Nephron (organoid): ENCODE results near the gene GREB1.

Experiments used
- H3K27ac Mint-ChIP-seq, 3 experiments: 2 replicates each; pipeline ENCODE4 v1.8.0; 2020; ENCODE audit warnings: mixed read lengths in 3 of 3, mild to moderate bottlenecking in 2 of 3, moderate library complexity in 1 of 3
- H3K27me3 Mint-ChIP-seq: 2 replicates; pipeline ENCODE4 v1.8.0; 2021; ENCODE audit warnings: low read depth, mild to moderate bottlenecking, moderate library complexity, mixed read lengths
- H3K36me3 Mint-ChIP-seq: 2 replicates; pipeline ENCODE4 v1.8.0; 2020; ENCODE audit warnings: low read depth, mixed read lengths
- H3K4me1 Mint-ChIP-seq: 2 replicates; pipeline ENCODE4 v1.8.0; 2020; ENCODE audit warnings: mixed read lengths
- H3K4me3 Mint-ChIP-seq, 3 experiments: 2 replicates each; pipeline ENCODE4 v1.8.0; 2020; ENCODE audit warnings: mild to moderate bottlenecking in 3 of 3, mixed read lengths in 3 of 3, moderate library complexity in 2 of 3
- H3K9me3 Mint-ChIP-seq: 2 replicates; pipeline ENCODE4 v1.8.0; 2020; ENCODE audit warnings: mixed read lengths
- CTCF ChIP-seq, 3 experiments: fragments of 200-600 bp; sonication (generic); IDR thresholded peaks; one replicate each; pipeline ENCODE4 v1.5.0; 2021; ENCODE audit warnings: antibody characterized with exemption in 3 of 3; ENCODE audit not compliant: unreplicated experiment in 3 of 3

The GREB1 gene

GRCh38 chr2:11520092-11520693 is 13.7 kb upstream of the GREB1 start:
- no peak overlapping the region for H3K4me3 Mint-ChIP-seq
- H3K36me3 Mint-ChIP-seq = peaks cover 16% of the 10 kb centered on the region
- no peaks in the 10 kb centered on the region for H3K4me1 Mint-ChIP-seq
- no peak overlapping the region for H3K27ac Mint-ChIP-seq
- no peak for TF ChIP-seq CTCF (IDR thresholded peaks at IDR 0.05; ENCODE audit: unreplicated experiment in 3 of 3)
- no peaks in the 10 kb centered on the region for H3K27me3 Mint-ChIP-seq
- H3K9me3 Mint-ChIP-seq = peaks cover 4% of the 10 kb centered on the region

- H3K27me3 Mint-ChIP-seq = no peaks in the 10 kb centered on the region
- peaks cover 24% of the 10 kb centered on the region for H3K36me3 Mint-ChIP-seq
- H3K9me3 Mint-ChIP-seq = peaks cover 5% of the 10 kb centered on the region
- no peak for TF ChIP-seq CTCF (IDR thresholded peaks at IDR 0.05; ENCODE audit: unreplicated experiment in 3 of 3)
- no peaks in the 10 kb centered on the region for H3K4me1 Mint-ChIP-seq
- H3K27ac Mint-ChIP-seq = no peak overlapping the region
- H3K4me3 Mint-ChIP-seq = no peak overlapping the region
Measured at GRCh38 chr2:11521775-11522174, 12.1 kb upstream of the GREB1 start.

- H3K27ac Mint-ChIP-seq = no peak overlapping the region
- H3K4me3 Mint-ChIP-seq = no peak overlapping the region
- H3K36me3 Mint-ChIP-seq = peaks cover 18% of the 10 kb centered on the region
- no peak for TF ChIP-seq CTCF (IDR thresholded peaks at IDR 0.05; ENCODE audit: unreplicated experiment in 3 of 3)
- H3K9me3 Mint-ChIP-seq = peaks cover 7% of the 10 kb centered on the region
- no peaks in the 10 kb centered on the region for H3K4me1 Mint-ChIP-seq
- no peaks in the 10 kb centered on the region for H3K27me3 Mint-ChIP-seq
Measured at GRCh38 chr2:11524470-11524869, 9.4 kb upstream of the GREB1 start.

- Mint-ChIP-seq H3K9me3 (peaks cover 3% of the 10 kb centered on the region), H3K36me3 (peaks cover 12% of the 10 kb centered on the region)
- TF ChIP-seq CTCF (IDR thresholded peaks at IDR 0.05; ENCODE audit: unreplicated experiment in 3 of 3) = no peak
Measured at GRCh38 chr2:11525762-11526161, 8.1 kb upstream of the GREB1 start.

GRCh38 chr2:11527001-11527400 is 6.8 kb upstream of the GREB1 start:
- H3K4me1 Mint-ChIP-seq = no peaks in the 10 kb centered on the region
- H3K36me3 Mint-ChIP-seq = peaks cover 12% of the 10 kb centered on the region
- no peak for TF ChIP-seq CTCF (IDR thresholded peaks at IDR 0.05; ENCODE audit: unreplicated experiment in 3 of 3)
- no peak overlapping the region for H3K27ac Mint-ChIP-seq
- no peaks in the 10 kb centered on the region for H3K27me3 Mint-ChIP-seq
- peaks cover 3% of the 10 kb centered on the region for H3K9me3 Mint-ChIP-seq
- no peak overlapping the region for H3K4me3 Mint-ChIP-seq

More at GRCh38 chr2:11525762-11526161, 8.1 kb upstream of the GREB1 start:
- Mint-ChIP-seq H3K27me3 (no peaks in the 10 kb centered on the region), H3K4me3 (no peak overlapping the region), H3K27ac (no peak overlapping the region), H3K4me1 (no peaks in the 10 kb centered on the region)

GRCh38 chr2:11528228-11528627 is 5.6 kb upstream of the GREB1 start:
- peaks cover 3% of the 10 kb centered on the region for H3K9me3 Mint-ChIP-seq
- no peak overlapping the region for H3K27ac Mint-ChIP-seq
- no peak for TF ChIP-seq CTCF (IDR thresholded peaks at IDR 0.05; ENCODE audit: unreplicated experiment in 3 of 3)
- no peaks in the 10 kb centered on the region for H3K27me3 Mint-ChIP-seq
- peaks cover 12% of the 10 kb centered on the region for H3K36me3 Mint-ChIP-seq
- H3K4me3 Mint-ChIP-seq = no peak overlapping the region
- no peaks in the 10 kb centered on the region for H3K4me1 Mint-ChIP-seq
